HT1080 (cell line): Measurements from ENCODE around the gene NSMCE4A. TPM values are rescaled to one million over a fixed set of nuclear protein-coding genes. Genes with fewer than 3 reads are reported as not detected.
"Not testable (repeated sequence)": the region's sequence is repeated elsewhere in the genome, so short reads cannot be mapped to it uniquely, and the experiment has no call there.

Experiments
- DNase-seq: peaks from one replicate; pipeline ENCODE4 v3.0.0-alpha.2; 2015; ENCODE audit warnings: low read depth
- polyA plus RNA-seq, 2 experiments: library from polyadenylated mRNA; depleted of rRNA; stranded (reverse); fragments of >200 nt; gene quantifications; 2 replicates each; pipeline ENCODE4 v1.2.3, GENCODE V29; 2015
- total RNA-seq: library from RNA; depleted of rRNA; stranded (reverse); fragments of >200 nt; shearing (Covaris generic); gene quantifications from 2 replicates; pipeline ENCODE4 v1.2.3, GENCODE V29; 2014; rRNA removed

Gene NSMCE4A
- 75.6 and 78.4 TPM in 2 replicates for total RNA-seq
- polyA plus RNA-seq (2015; cell fraction: cytosol; rRNA removed), result 71.9 and 76.3 TPM in 2 replicates
- polyA plus RNA-seq (2015; cell fraction: nucleus; rRNA removed), result 175 and 184 TPM in 2 replicates

DNA sequence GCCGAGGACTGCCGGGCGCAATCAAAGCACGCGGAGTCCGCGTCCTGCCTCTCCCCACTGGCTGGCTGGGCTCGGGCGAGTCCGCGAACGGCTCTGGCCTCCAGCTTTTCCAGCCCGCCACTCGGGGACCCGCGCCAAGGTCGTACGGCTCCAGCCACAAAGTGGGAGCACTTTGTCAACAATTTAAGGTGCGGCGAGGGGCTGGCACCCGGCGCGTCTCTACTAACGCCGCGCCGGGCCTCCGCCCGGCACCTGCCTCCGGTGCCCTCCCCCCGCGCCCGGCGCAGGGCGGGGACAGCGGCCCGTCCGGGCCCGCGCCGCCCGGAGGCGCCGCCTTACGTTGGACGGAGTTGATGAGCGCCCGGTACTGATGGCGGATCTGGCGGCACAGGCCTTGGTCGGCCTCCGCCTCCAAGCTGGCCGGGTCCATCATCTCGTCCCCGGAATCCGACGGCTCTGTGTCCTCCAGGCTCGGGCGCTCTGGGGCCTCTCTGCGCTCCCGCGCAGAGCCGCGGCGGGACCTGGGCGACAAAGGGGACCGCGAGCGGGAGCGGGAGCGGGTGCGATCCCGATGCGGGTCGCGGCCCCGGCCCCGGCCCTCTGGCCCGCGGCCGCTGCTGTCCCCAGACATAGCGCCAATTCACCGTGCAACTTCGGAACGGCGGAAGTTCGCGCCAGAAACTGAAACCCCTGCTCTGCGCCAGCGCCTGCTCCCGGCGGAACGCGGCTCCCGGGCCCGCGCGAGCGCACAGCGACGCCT, at the start of gene NSMCE4A:
NSMCE4A (minus strand) TSS at position 683 of the 760 bp plus-strand sequence; CDS start at position 631, 52 bp downstream.
- peak; percentile 71 for DNase-seq

DNA sequence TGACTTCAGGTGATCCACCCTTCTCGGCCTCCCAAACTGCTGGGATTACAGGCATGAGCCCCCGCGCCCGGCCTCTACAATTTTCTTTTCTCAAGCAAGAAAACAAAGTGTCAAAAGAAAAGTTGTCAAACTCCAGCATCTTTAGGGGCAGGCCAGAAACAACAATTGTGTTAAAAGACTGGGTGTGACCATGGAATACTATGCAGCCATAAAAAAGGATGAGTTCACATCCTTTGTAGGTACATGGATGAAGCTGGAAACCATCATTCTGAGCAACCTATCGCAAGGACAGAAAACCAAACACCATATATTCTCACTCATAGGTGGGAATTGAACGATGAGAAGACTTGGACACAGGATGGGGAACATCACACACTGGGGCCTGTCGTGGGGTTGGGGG, 48.2 kb upstream of the NSMCE4A start:
- not testable (repeated sequence) for DNase-seq

- no peak for DNase-seq
These were observed 47.3 kb upstream of the NSMCE4A start for GRCh38 chr10:122022276-122022675.

GRCh38 chr10:122021828-122022227, 46.8 kb upstream of the NSMCE4A start:
- no peak for DNase-seq

- no peak for DNase-seq
These were observed 46.4 kb upstream of the NSMCE4A start for GRCh38 chr10:122021379-122021778.

DNA sequence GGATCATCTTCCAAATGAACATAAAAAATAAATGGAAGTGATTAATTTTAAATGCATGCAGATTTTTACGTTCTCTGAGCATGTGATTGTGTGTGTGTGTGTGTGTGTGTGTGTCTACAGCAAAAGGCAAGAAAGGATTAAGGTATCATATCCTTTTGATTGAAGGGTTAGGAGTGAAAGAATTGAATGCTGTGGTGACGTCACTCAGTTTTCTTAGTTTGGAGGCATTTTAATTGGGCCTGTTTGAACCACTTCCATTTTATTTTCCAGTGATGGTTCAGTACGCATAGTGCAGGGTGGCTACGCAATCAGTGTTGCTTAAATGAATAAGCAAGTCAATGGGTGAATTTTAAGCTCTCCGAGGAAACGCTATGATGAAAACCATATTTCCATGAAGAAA, 45.2 kb upstream of the NSMCE4A start:
- no peak for DNase-seq

- DNase-seq, result no peak
These were observed 44.5 kb upstream of the NSMCE4A start for GRCh38 chr10:122019414-122019975.

DNA sequence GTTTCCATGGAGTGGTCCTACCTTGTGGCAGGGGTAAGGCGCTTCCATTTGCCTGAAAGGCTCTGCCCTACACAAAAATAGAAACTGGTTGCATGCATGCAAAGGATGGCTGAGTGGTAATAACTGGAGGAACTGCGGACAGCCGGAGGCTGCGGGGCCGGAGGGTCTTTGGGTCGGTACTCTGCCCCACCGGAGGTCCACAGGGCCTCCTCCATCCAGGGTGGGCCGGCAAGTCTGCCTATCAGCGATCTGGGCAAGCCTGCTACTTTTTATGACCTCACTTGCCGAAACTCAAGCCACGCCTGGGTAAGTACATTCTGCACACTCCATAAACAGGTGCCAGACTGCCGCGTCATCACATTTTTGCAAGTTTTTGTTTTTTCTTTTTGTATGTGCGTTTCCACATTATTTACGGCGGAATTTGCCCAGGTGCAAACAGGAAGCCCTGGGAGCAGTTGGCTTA, 44.0 kb upstream of the NSMCE4A start:
- no peak for DNase-seq

GRCh38 chr10:122018491-122018890, 43.5 kb upstream of the NSMCE4A start:
- DNase-seq, result no peak

DNA sequence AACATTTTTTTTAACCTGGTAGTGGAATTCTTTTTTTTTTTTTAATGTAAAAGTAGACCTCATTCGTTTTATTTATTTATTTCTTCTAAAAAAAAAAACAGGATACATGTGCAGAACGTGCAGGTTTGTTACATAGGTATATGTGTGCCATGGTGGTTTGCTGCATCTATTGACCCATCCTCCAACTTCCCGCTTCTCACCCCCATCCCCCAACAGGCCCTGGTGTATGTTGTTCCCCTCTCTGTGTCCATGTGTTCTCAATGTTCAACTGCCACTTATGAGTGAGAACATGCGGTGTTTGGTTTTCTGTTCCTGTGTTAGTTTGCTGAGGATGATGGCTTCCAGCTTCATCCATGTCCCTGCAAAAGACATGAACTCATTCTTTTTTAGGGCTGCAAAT, 42.9 kb upstream of the NSMCE4A start:
- not testable (repeated sequence) for DNase-seq

GRCh38 chr10:122014652-122015248, 39.7 kb upstream of the NSMCE4A start:
- no peak for DNase-seq

DNA sequence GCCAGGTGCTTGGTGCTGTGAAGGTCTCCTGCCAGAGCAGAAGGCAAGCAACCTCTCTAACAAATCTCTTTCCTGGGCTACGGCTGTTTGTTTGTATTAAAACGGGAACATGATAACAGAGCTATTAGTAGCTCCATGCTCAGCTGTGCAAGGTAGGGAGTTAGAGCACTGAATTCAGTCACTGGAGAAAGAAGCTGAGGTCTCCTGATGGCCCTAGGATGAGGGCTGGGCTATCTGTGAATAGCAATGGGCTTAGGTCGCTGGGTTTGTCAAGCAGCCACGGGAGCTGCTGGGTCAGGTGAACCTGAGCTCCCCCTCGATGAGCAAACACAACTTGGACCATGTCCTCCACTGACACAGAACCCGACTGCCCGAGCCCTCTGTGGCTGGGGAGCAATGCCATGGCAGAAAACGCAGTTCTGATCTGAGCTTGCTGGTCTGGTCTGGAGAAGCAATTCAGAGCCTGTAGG, 38.3 kb upstream of the NSMCE4A start:
- no peak for DNase-seq

GRCh38 chr10:122012731-122013130, 37.7 kb upstream of the NSMCE4A start:
- DNase-seq, result no peak

DNA sequence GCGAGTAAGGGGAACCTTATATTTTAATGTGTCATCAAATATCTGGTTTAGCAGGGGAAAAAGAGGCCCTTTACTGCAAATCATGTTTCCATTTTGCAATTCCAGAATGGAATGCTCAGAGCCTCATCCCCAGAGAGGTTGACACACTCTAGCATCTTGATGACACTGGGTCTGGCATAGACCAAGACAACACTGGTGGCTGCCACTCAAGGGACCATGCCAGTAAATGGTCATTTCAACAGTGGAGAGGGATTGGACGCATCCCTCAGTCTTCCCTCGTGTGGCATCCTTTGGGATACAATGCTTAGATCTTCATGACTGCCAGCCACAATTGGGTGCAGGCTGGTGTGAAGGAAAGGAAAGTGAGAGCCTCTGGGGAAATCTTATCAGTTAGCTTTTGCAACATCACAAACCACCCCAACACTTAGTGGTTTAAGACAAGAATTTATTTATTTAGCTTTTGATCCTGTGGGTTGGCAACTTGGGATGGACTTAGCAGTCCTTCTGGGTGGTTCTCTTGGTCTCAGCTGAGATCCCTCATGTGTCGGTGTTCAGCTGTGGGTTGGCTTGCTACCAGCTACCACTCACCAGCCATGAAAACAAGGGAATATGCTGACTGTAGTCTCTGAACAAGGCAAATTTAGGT, 35.5 kb upstream of the NSMCE4A start:
- no peak for DNase-seq

DNA sequence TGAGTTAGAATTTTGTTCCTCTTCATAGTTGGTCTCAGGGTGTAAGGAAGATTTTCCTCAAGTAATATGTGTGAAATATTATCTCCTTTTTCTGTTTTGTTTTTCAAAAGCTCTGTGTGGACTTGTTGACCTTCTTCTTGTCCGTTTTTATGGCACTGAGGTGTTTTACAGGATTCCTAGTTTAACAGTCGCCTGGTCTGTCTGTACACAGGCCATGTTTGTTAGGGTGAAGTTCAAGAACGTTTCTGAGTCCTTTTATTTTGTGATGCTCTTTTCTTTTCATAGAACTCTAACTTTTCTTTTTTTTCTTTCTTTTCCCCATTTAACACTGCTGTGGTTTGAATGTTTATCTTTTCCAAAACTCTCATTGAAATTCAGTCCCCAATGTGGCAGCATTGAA, 32.4 kb upstream of the NSMCE4A start:
- no peak for DNase-seq

- no peak for DNase-seq
These were observed 26.7 kb upstream of the NSMCE4A start for GRCh38 chr10:122001698-122002097.

DNA sequence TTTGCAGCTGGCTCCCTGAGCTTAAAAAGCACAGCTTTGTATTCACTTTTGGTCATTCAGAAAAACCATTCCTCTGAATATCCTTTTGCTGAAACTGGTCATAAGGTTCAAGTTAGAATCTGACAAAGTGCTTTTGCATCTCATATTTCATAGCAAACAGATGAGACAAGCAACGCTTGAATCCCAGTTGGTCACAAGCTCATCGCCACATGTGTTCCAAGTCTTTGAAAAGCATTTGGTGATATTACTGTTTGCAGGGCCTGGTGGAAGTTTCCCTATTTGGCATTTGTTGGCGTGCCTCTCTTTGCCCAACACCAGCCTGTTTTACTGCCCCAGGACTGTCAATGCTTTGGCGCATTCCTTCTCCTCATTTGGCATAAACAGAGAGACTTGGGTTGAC, 24.3 kb upstream of the NSMCE4A start:
- no peak for DNase-seq

DNA sequence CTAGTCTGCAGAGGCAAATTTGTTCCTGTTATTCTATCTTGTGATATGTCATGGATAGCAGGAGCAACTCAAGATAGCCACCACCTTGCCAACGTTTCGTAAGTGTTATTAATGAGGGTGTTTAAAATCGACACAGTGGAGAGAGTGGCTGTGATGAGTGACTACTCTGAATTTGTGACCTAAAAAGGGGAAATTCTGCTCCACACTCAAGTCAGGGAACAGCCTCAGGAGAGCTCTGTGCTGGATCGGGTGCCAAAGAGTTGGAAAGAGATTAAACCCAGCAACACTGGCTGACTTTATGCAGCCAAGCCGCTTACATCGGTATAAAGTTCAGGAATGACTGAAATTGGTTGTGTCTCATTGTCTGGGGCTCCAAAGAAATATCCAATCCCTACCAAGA, 23.4 kb upstream of the NSMCE4A start:
- no peak for DNase-seq

- DNase-seq, result no peak
These were observed 19.5 kb upstream of the NSMCE4A start for GRCh38 chr10:121994429-121994941.

DNA sequence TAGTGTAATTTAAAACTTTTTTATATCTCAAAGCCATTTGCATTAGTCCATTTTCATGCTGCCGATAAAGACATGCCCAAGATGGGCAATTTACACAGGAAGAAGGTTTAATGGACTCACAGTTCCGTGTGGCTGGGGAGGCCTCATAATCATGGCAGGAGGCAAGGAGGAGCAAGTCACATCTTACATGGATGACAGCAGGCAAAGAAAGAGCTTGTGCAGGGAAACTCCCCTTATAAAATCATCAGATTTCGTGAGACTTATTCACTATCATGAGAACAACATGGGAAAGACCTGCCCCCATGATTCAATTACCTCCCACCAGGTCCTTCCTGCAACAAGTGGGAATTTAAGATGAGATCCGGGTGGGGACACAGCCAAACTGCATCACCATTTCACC, 16.7 kb upstream of the NSMCE4A start:
- not testable (repeated sequence) for DNase-seq

DNA sequence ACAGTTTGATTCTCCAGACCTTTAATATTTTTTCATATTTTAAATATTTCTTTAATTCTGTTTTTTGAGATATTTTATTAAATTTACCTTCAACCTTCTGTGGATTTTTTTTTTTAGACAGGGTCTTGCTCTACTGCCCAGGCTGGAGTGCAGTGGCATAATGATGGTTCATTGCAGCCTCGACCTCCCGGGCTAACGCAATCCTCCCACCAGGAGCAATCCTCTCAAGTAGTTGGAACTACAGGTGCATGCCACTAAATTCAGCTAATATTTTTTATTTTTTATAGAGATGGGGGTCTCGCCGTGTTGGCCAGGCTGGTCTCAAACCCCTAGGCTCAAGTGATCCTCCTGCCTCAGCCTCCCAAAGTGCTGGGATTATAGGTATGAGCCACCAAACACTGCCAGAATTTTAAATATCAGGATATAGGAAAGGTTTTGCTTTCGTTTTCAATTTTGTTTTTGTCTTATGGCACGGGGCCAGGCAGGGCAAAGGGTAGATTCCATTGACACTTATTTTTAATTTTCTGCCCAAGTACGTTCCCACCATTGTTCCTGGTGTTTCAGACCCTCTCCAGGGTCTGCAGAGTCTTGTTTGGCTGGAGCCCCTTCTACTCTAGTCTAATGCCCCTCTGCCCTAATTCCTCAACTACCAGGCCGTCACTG, 15.1 kb upstream of the NSMCE4A start:
- DNase-seq, result no peak
